Stimulated activated CD4-positive, alpha-beta T cell treated with anti-CD3 and anti-CD28 coated beads, TNF-alpha, amount 100 ng/mL, for 4 hours (primary cell): ENCODE results near the gene GTSE1.
A peak's percentile ranks its signal among the peaks of the same experiment; 100 is the strongest.
"Not testable (repeated sequence)": the region's sequence is repeated elsewhere in the genome, so short reads cannot be mapped to it uniquely, and the experiment has no call there.

ENCODE experiments used
- DNase-seq, 3 experiments: peaks; one replicate each; pipeline ENCODE4 v3.0.0-alpha.2; 2020; ENCODE audit warnings: low read depth in 3 of 3

GTSE1 gene, protein sequence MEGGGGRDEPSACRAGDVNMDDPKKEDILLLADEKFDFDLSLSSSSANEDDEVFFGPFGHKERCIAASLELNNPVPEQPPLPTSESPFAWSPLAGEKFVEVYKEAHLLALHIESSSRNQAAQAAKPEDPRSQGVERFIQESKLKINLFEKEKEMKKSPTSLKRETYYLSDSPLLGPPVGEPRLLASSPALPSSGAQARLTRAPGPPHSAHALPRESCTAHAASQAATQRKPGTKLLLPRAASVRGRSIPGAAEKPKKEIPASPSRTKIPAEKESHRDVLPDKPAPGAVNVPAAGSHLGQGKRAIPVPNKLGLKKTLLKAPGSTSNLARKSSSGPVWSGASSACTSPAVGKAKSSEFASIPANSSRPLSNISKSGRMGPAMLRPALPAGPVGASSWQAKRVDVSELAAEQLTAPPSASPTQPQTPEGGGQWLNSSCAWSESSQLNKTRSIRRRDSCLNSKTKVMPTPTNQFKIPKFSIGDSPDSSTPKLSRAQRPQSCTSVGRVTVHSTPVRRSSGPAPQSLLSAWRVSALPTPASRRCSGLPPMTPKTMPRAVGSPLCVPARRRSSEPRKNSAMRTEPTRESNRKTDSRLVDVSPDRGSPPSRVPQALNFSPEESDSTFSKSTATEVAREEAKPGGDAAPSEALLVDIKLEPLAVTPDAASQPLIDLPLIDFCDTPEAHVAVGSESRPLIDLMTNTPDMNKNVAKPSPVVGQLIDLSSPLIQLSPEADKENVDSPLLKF

GRCh38 chr22:46296257-46297150 is at the start of gene GTSE1:
GTSE1 (plus strand) TSS chr22:46296870; CDS start chr22:46297401, 531 bp downstream.
- peak; percentile 90 to 94 (median 91) for DNase-seq

- DNase-seq, result no peak
Measured at GRCh38 chr22:46247443-46247975, 49.2 kb upstream of the GTSE1 start.

GRCh38 chr22:46250035-46250782 is 46.5 kb upstream of the GTSE1 start, which contains the start of gene CDPF1:
CDPF1 (minus strand) TSS chr22:46250293; CDS start chr22:46248284, 2,009 bp downstream.
- peak; percentile 83 to 86 (median 83) for DNase-seq

DNA sequence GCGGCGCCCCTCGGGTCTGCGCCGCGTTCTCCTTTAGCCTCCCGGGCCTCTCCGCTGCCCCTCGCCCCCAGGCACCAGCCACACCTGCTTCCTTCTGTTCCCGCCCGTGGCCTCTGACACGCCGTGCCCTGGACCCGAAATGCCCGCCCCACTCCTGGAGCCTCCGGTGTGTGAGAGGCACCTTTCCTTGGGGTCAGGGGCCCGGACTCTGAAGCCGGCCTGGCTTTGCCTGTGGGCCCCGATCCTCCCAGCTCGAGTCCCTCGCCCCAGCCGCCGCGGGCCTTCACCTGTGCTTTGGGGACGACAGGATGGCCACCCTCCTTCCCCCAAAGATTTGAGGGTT is 45.9 kb upstream of the GTSE1 start:
- DNase-seq, result no peak

DNA sequence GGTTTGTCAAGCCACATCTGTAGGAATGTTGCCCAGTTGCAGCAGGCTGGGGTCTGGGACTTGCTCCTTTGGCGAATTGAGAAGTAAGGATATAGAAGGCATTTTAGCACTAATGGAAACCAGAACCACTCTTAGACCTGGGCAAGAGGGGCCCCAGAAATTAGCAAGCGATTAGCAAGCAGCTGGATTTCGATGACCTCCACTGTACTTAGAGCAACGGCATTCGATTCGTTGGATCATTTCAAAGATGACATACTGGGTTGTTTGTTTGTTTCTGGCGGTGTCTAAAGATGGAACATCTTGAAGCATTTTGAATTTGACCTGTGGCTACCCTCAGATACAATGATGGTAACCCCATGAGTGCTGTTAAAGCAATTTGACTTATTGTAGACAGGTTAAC is 45.4 kb upstream of the GTSE1 start:
- no peak for DNase-seq

DNA sequence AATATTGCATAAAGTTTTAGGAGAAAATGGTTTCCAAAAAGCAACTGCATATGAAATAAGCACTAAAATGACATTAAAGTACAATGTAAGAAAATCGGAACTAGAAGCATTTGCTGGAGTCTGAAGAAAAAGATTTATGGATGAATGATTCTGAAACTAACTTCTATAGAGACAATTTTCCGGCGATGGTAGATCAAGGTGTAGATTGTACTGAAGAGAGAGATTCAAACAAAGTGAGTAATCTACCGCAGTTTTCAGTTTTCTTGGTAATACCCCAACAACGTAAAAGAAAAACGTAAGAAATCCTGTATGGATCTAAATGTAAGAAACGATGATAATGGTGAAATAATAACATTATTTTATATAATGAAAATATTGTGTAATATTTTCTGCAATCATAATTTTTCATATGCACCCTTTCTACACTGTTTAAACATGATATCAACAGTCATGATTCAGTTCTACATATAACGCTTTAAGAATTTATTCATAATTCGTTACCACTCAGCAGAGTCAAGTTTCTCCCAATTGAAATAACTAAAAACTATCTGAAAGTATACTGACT is 44.8 kb upstream of the GTSE1 start:
- DNase-seq, result no peak

GRCh38 chr22:46256358-46256958 is 40.2 kb upstream of the GTSE1 start:
- DNase-seq, result no peak

DNA sequence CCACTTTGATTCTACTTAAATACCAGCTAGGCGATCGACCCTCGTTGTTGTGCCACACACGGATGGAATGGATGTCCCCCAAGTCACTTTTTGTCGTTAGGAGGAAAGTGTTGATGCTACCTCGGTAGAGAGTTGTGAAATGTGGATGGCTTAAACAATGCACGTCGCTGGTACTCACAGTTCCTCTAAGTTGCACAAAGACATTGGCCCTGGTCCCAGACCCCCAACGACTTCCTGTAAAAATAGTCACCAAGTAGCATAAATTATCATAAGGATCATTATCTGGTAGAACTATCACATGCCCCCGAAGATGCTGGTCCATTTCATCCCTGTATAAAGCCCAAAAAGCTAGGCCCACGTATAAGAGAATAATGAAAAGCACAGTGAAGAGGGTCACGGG is 37.3 kb upstream of the GTSE1 start:
- no peak for DNase-seq

DNA sequence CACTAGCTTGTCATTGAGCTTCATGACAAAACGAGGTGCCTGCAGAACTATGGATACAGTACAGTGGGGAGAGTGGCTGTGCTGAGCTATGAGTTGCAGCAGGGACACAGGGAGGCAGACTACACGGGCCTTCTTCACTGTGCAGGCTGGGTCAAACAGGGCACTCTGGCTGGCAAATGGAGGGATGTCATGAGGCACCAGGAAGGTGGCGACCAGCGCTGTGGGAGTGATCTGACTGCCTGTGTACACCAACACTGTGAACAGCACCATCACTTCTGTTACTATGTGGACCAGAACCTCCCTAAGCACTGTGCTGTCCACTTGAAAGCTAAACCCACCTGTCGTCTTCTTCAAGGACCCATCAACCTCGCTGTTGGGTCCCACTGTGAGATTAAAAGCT is 36.6 kb upstream of the GTSE1 start:
- DNase-seq, result no peak

DNA sequence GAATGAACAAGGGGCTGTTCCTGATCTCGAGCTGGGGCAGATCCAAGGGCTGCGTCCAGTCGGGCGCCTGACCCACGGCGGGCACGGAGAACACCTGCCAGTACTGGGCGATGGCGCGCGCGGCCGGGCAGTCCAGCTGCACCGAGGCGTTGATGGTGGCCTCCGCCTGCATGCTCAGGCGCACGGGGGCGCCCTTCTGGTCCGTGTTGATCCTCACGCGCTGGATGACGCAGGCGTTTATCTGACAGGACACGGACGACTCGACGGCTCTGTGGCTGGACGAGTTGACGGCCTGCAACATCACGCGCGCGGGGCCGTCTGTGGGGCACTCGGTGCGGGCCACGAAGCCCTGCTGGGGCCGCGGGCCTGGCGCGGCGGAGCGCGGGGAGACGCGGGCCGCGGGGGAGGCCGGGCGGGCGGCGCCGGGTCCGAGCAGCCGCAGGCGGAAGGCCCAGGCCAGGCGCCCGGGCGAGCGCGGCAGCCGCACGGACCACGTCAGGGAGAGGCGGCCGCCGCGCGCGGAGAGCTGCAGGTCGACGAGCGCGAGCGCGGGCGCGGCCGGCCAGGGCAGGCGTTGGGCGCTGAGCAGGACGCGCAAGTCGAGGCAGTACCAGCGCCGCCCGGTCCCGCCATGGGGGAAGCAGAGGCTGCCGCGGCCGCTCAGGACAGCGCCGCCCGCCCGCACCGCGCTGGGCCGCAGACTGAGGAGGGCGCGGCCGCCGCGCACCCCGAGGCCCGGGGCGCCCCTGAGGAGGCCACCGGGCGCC is 34.0 kb upstream of the GTSE1 start:
- no peak for DNase-seq

GRCh38 chr22:46263216-46263590 is 33.5 kb upstream of the GTSE1 start, which contains the start of gene PKDREJ:
PKDREJ (minus strand) TSS chr22:46263343; CDS start chr22:46263322, 21 bp downstream.
- no peak for DNase-seq

GRCh38 chr22:46264520-46264919 is 32.1 kb upstream of the GTSE1 start:
- DNase-seq, result not testable (repeated sequence)

- not testable (repeated sequence) for DNase-seq
Measured at GRCh38 chr22:46265627-46266026, 31.0 kb upstream of the GTSE1 start.

DNA sequence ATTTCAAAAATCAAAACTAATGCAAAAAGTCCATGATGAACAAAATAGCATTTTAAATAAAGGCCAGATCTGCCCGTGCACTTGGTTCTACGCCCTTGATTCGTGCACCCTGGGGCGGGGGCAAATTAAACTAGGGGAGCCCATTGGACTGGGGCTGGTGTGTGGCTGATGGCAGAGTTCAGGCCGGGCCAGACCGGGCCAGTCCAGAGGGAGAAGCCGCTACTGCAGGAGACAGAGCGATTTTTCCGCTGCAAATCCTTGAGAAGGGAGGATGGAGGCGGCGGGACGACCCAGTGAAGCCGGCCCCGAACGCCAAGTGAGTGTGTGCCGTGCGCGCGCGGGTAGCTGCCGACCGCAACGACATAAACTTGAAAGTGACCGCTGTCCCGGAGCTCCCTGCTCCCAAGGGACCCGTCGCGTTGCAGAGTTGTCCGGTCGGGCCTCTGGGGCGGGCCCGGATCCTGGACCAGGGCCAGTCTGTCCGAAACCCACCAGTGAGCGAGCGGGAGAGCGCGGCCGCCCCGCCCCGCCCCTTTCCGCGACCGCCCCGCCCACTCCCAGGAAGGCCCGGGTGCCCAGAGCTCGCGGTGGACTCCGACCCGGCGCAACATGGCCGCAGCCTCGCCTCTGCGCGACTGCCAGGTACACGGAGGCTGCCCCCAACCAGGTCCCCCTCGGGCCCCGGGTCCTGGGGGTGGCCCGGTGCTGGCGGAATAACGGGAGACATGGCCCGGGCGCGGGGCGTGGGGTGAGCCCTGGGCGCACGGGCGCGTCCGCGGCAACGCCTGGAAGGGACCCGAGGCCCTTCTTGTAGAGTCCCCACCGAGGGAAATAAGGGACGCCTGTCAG is 29.0 kb upstream of the GTSE1 start, which contains the start of gene TTC38:
TSS of gene TTC38 (plus strand) at position 578 of the 849 bp plus-strand sequence. CDS start at position 610, 32 bp downstream.
- DNase-seq, result peak in 2 of 3 experiments; percentile 16 to 25

DNA sequence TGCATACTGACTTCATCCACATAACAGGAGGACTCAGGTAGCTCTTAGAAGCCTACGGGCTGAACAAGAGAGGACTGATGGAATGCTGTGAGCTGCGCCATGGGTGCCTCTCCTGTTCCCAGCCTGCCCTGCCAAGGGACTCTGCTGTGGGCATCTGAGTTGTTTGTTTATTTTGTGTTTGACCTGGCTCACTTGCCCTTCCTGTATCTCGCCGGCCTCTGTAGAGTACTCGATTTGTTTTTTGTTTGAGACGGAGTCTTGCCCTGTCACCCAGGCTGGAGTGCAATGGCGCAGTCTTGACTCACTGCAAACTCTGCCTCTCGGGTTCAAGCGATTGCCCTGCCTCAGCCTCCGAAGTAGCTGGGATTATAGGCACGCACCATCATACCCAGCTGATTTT is 27.1 kb upstream of the GTSE1 start:
- DNase-seq, result no peak

- DNase-seq, result no peak
Measured at GRCh38 chr22:46272196-46272595, 24.5 kb upstream of the GTSE1 start.

DNA sequence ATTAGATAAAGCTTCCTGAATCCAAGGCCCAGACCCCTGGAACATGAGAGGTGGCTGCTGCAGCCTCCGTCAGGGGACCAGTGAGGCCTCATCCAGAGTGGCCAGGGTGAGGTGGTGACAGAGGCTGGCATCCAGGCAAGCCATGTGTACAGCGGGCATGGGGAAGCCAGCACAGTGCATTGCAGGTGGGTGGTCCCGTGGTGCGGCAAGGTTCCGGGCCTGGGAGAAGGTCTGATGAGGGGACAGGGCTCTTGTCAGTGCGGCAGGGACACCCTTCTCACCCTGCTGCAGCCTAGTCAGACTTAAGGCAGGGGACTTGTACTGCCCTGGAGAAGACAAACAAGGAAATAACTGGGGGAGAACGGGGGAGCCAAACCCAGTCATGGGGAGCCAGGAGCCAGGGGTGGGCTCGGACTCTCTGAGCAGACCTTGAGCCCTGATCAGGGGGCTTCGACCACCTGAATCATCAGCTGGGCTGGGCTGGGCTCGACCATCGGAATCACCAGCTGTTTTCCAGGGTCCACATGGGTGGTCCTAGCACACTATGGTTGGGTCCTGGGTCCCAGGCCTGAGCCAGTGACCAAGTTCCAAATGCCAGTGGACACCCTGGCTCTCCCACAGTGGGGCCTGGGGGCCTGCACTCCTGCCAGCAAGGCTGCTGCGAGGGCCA is 23.8 kb upstream of the GTSE1 start:
- no peak for DNase-seq
